Left lung (tissue), 10 donors: Measurements from ENCODE around the gene ZNF839. TPM values are rescaled to one million over a fixed set of nuclear protein-coding genes. Genes with fewer than 3 reads are reported as not detected.

Experiments used
- ATAC-seq: fragments of 200-7000 bp; cut with Tn5 transposase; one replicate; pipeline ENCODE4 v1.9.1; 2020; ENCODE audit warnings: moderate library complexity
- DNase-seq, 4 donors: peaks; one replicate each; pipeline ENCODE4 v3.0.0-alpha.2; 2013 to 2020
- H3K27ac ChIP-seq, 2 donors: fragments of 200-600 bp; sonication (generic) in 1 of 2; one replicate each; pipeline versions ENCODE4 v1.5.0 to v1.8.0; 2020 to 2021
- H3K27me3 ChIP-seq, 2 donors: fragments of 200-600 bp; sonication (generic) in 1 of 2; one replicate each; pipeline versions ENCODE4 v1.5.0 to v1.8.0; 2020 to 2021
- H3K36me3 ChIP-seq, 2 donors: fragments of 200-600 bp; sonication (generic) in 1 of 2; one replicate each; pipeline versions ENCODE4 v1.5.0 to v1.8.0; 2020 to 2021
- H3K4me1 ChIP-seq, 2 donors: fragments of 200-600 bp; one replicate each; pipeline ENCODE4 v1.8.0; 2021
- H3K4me3 ChIP-seq, 2 donors: fragments of 200-600 bp; sonication (generic) in 1 of 2; one replicate each; pipeline versions ENCODE4 v1.5.0 to v1.8.0; 2020 to 2021; ENCODE audit warnings: mild to moderate bottlenecking in 1 of 2
- H3K9me3 ChIP-seq, 2 donors: fragments of 200-600 bp; sonication (generic) in 1 of 2; one replicate each; pipeline versions ENCODE4 v1.5.0 to v1.8.0; 2020 to 2021
- CTCF ChIP-seq, 2 donors: fragments of 200-600 bp; sonication (generic) in 1 of 2; IDR thresholded peaks; one replicate each; pipeline versions ENCODE4 v1.5.0 to v1.8.0; 2021; ENCODE audit warnings: antibody characterized with exemption in 2 of 2
- intact Hi-C, 2 donors: fragments of 100-400 bp; cut with DNase I; formaldehyde crosslinking; loops; one replicate each; pipeline versions ENCODE4 v1.11.2 to v1.14.2; 2022
- polyA plus RNA-seq, 6 donors: library from polyadenylated mRNA; unstranded; fragments of 120-200 nt; gene quantifications; one replicate each; pipeline ENCODE4 v1.2.1, GENCODE V29; 2013; ENCODE audit not compliant: insufficient read length in 6 of 6
- total RNA-seq, 2 donors: library from RNA; stranded (reverse); fragmentation: NEBNext Ultra II Directional; extraction: Animal tissue kit (Norgen Biotek cat#: 25700); gene quantifications; one replicate each; pipeline ENCODE4 v1.2.1, GENCODE V29; 2021
- donor health status: DM: no; HTN: yes; CAD: no.
- donor health status: DM: no; HTN: no; CAD: no.

ZNF839 gene
- total and polyA plus RNA-seq, 8 donors = 8.8 to 18.2 (median 14.4) TPM

- H3K4me3 ChIP-seq = peak overlapping the region; percentile 45 to 57
- peak in 1 of 4 donors; percentile 21 for DNase-seq
- intact Hi-C loops = no loop called here
- H3K9me3 ChIP-seq = no peaks in the 10 kb centered on the region
- no peak for TF ChIP-seq CTCF (IDR thresholded peaks at IDR 0.05)
- H3K27ac ChIP-seq = peak overlapping the region; percentile 75 to 89
- H3K27me3 ChIP-seq = no peaks in the 10 kb centered on the region
- ATAC-seq = peak; percentile 1
- H3K4me1 ChIP-seq = peaks cover 3 to 50% of the 10 kb centered on the region in 2 donors
- no peaks in the 10 kb centered on the region for H3K36me3 ChIP-seq
These were observed 1.8 kb upstream of the ZNF839 start for GRCh38 chr14:102317564-102318248.

- no peak for ATAC-seq
- TF ChIP-seq CTCF (IDR thresholded peaks at IDR 0.05) = no peak
- no peaks in the 10 kb centered on the region for H3K9me3 ChIP-seq
- DNase-seq = no peak
- peak overlapping the region; percentile 70 to 73 for H3K4me3 ChIP-seq
- no peaks in the 10 kb centered on the region for H3K27me3 ChIP-seq
- intact Hi-C loops = no loop called here
- H3K36me3 ChIP-seq = no peaks in the 10 kb centered on the region
- peaks cover 3 to 53% of the 10 kb centered on the region in 2 donors for H3K4me1 ChIP-seq
- H3K27ac ChIP-seq = peak overlapping the region; percentile 87 to 94
These were observed 717 bp upstream of the ZNF839 start for GRCh38 chr14:102318781-102319276.

- intact Hi-C loops = no loop called here
- DNase-seq = peak in 1 of 4 donors; percentile 42
- no peaks in the 10 kb centered on the region for H3K9me3 ChIP-seq
- H3K27ac ChIP-seq = peak overlapping the region; percentile 87 to 94
- no peak for TF ChIP-seq CTCF (IDR thresholded peaks at IDR 0.05)
- ATAC-seq = no peak
- H3K4me1 ChIP-seq = peaks cover 3 to 45% of the 10 kb centered on the region in 2 donors
- H3K4me3 ChIP-seq = peak overlapping the region; percentile 70 to 73
- H3K27me3 ChIP-seq = no peaks in the 10 kb centered on the region
- H3K36me3 ChIP-seq = no peaks in the 10 kb centered on the region
These were observed 601 bp downstream of the ZNF839 start for GRCh38 chr14:102320033-102320660.

GRCh38 chr14:102320671-102321455, 1.3 kb downstream of the ZNF839 start:
- Histone ChIP-seq H3K9me3 (no peaks in the 10 kb centered on the region), H3K27me3 (no peaks in the 10 kb centered on the region), H3K4me1 (peaks cover 3 to 44% of the 10 kb centered on the region in 2 donors), H3K27ac (peak overlapping the region in 1 of 2 donors; percentile 94), H3K36me3 (peaks cover 0 to 5% of the 10 kb centered on the region in 2 donors), H3K4me3 (peak overlapping the region in 1 of 2 donors; percentile 70)
- DNase-seq (no peak), ATAC-seq (no peak)
- TF ChIP-seq CTCF (IDR thresholded peaks at IDR 0.05) = no peak
- intact Hi-C loops = no loop called here
